ACC112 (cell line): Measurements from ENCODE around the gene GAL3ST2.
"Not testable (repeated sequence)": the region's sequence is repeated elsewhere in the genome, so short reads cannot be mapped to it uniquely, and the experiment has no call there.

Source experiments
- H2AFZ ChIP-seq: fragments of 200-600 bp; sonication (generic); one replicate; pipeline ENCODE4 v1.6.0; 2017; ENCODE audit warnings: antibody characterized with exemption, low read length; ENCODE audit not compliant: unreplicated experiment
- H3K27ac ChIP-seq: fragments of 200-600 bp; sonication (generic); 2 replicates; pipeline ENCODE4 v1.5.1; 2014; ENCODE audit warnings: low read depth, mild to moderate bottlenecking, antibody characterized with exemption, low read length, moderate library complexity
- H3K27me3 ChIP-seq: fragments of 200-600 bp; sonication (generic); 2 replicates; pipeline ENCODE4 v1.6.1; 2014; ENCODE audit warnings: mild to moderate bottlenecking, antibody characterized with exemption, low read length, moderate library complexity, mixed read lengths; ENCODE audit not compliant: insufficient read depth
- H3K36me3 ChIP-seq: fragments of 200-600 bp; sonication (generic); 2 replicates; pipeline ENCODE4 v1.6.1; 2016; ENCODE audit warnings: mild to moderate bottlenecking, antibody characterized with exemption, low read length, moderate library complexity, mixed read lengths; ENCODE audit not compliant: insufficient read depth
- H3K4me1 ChIP-seq: fragments of 200-600 bp; sonication (generic); one replicate; pipeline ENCODE4 v1.6.1; 2016; ENCODE audit warnings: low read length, mixed read lengths; ENCODE audit not compliant: insufficient read depth, unreplicated experiment, control insufficient read depth
- H3K4me3 ChIP-seq: fragments of 200-600 bp; sonication (generic); 2 replicates; pipeline ENCODE4 v1.5.1; 2014; ENCODE audit warnings: mild to moderate bottlenecking, low read depth, low read length
- H3K79me2 ChIP-seq: fragments of 200-600 bp; sonication (generic); one replicate; pipeline ENCODE4 v1.6.0; 2016; ENCODE audit warnings: low read length; ENCODE audit not compliant: control insufficient read depth, unreplicated experiment, insufficient read depth

GAL3ST2 gene

GRCh38 chr2:241833756-241834526 is 57.3 kb downstream of the GAL3ST2 start:
- not testable (repeated sequence) for H3K79me2 ChIP-seq, H3K4me1 ChIP-seq, H2AFZ ChIP-seq, H3K36me3 ChIP-seq, H3K4me3 ChIP-seq
- Histone ChIP-seq H3K27ac (peak overlapping the region; percentile 57), H3K27me3 (peaks cover 37% of the 10 kb centered on the region)

DNA sequence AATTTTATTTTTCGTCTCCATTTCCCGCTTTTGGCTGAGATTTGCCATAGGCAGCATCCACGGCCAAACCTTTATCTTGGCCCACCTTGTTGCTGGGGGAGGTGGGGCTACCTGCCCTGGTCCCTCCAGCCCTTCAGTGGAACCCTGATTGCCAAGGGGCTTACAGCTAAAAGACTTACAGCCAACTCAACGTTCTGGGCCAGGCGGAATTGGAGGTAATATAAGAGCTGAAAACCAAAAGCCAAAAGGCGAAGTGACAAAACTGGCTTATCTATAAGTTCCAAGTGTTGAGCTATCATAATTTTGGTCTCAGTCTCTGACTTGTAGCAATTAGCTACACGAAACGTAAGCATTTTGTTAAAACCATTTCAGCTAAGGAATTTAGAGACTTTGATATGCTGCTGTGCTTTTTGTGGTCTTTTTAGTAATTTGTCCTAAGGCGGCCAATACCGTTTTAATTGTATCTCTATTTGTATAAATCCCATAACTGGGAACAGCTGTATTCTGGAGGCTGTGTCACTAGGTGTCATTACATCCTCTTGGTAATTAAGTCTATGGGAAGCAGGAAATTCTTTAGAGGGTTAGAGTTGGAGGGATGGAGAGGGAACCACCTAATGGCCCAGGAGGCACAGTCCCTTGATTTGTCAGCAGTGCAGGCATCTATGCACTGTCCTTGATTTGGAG is 58.0 kb downstream of the GAL3ST2 start:
- Histone ChIP-seq H3K27me3 (peaks cover 37% of the 10 kb centered on the region), H3K4me1 (peaks cover 6% of the 10 kb centered on the region), H2AFZ (no peak overlapping the region), H3K36me3 (no peaks in the 10 kb centered on the region), H3K4me3 (no peak overlapping the region), H3K79me2 (no peaks in the 10 kb centered on the region), H3K27ac (no peak overlapping the region)

GRCh38 chr2:241835611-241836010 is 59.0 kb downstream of the GAL3ST2 start:
- H3K27me3 ChIP-seq = peaks cover 32% of the 10 kb centered on the region
- H3K4me3 ChIP-seq = no peak overlapping the region
- H2AFZ ChIP-seq = no peak overlapping the region
- no peaks in the 10 kb centered on the region for H3K79me2 ChIP-seq
- H3K36me3 ChIP-seq = no peaks in the 10 kb centered on the region
- peaks cover 6% of the 10 kb centered on the region for H3K4me1 ChIP-seq
- H3K27ac ChIP-seq = no peak overlapping the region

GRCh38 chr2:241836292-241836691 is 59.7 kb downstream of the GAL3ST2 start:
- H3K27ac ChIP-seq = no peak overlapping the region
- no peak overlapping the region for H3K4me3 ChIP-seq
- no peaks in the 10 kb centered on the region for H3K79me2 ChIP-seq
- H3K4me1 ChIP-seq = peaks cover 6% of the 10 kb centered on the region
- peaks cover 32% of the 10 kb centered on the region for H3K27me3 ChIP-seq
- H3K36me3 ChIP-seq = no peaks in the 10 kb centered on the region
- H2AFZ ChIP-seq = no peak overlapping the region

- no peak overlapping the region for H2AFZ ChIP-seq
- no peaks in the 10 kb centered on the region for H3K36me3 ChIP-seq
- H3K79me2 ChIP-seq = no peaks in the 10 kb centered on the region
- H3K27ac ChIP-seq = no peak overlapping the region
- H3K27me3 ChIP-seq = peaks cover 32% of the 10 kb centered on the region
- H3K4me3 ChIP-seq = no peak overlapping the region
- H3K4me1 ChIP-seq = peaks cover 6% of the 10 kb centered on the region
Observed at GRCh38 chr2:241837197-241837965, 60.8 kb downstream of the GAL3ST2 start.

DNA sequence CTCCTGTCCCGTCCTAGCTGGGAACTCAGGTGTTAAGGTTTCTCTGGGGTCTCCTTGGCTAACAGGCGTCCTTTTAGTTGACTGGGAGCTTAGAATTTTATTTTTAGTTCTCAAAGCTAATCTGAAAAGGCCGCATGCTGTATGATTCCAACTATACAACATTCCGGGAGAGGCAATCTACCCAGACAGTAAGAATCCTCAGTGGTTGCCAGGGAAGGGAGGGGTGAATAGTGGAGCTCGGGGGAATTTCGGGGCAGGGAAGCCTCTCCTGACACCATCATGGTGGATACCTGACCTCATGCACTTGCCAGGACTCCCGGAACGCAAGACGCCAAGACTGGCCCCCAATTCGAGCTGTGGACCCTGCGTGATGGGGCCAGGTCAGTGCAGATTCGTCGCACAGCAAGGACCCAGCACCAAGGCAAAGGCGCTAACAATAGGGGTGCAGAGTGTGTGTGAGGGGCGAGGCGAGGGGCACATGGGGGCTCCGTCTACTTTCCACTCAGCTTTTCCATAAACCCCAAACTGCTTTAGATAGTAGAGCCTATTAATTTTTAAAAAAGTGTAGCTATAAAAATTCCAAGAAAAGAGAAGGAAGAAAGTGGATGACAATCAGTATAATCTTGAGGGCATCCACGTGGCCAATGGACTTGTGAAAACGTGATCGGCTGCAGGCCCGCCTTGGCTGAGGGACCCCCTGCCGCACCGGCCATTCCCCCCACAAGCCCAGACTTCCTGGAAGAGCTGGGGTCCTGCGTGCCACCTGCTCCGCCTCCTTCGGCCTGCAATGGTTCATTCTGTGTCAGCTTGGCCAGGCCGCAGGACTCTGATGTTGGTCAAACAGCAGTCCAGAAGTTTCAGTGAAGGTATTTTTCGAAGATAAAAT is 64.8 kb downstream of the GAL3ST2 start:
- Histone ChIP-seq H3K36me3 (no peaks in the 10 kb centered on the region), H3K27ac (no peak overlapping the region), H2AFZ (no peak overlapping the region), H3K27me3 (peaks cover 23% of the 10 kb centered on the region), H3K4me3 (no peak overlapping the region), H3K4me1 (peaks cover 5% of the 10 kb centered on the region), H3K79me2 (no peaks in the 10 kb centered on the region)

DNA sequence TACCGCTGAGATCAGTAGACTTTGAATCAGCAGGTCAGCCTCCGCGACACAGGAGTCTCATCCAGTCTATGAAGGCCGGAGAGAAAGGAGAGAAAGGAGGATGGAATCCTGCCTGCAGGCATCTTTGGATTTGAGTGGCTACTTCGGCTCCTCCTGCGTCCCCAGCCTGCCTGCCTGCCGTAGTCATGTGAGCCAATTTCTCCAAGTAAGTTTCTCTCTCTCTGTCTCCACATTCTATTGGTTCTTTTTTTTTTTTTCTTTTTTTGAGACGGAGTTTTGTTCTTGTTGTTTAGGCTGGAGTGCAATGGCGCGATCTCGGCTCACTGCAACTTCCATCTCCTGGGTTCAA is 65.4 kb downstream of the GAL3ST2 start:
- Histone ChIP-seq H3K27me3 (peaks cover 18% of the 10 kb centered on the region), H2AFZ (no peak overlapping the region), H3K27ac (no peak overlapping the region), H3K4me3 (no peak overlapping the region), H3K79me2 (no peaks in the 10 kb centered on the region), H3K36me3 (no peaks in the 10 kb centered on the region), H3K4me1 (peaks cover 5% of the 10 kb centered on the region)

- H3K79me2 ChIP-seq = no peaks in the 10 kb centered on the region
- H3K27ac ChIP-seq = no peak overlapping the region
- no peak overlapping the region for H2AFZ ChIP-seq
- H3K4me1 ChIP-seq = peaks cover 5% of the 10 kb centered on the region
- H3K36me3 ChIP-seq = no peaks in the 10 kb centered on the region
- H3K27me3 ChIP-seq = peaks cover 11% of the 10 kb centered on the region
- H3K4me3 ChIP-seq = no peak overlapping the region
Observed at GRCh38 chr2:241842620-241843211, 66.1 kb downstream of the GAL3ST2 start.

- peaks cover 5% of the 10 kb centered on the region for H3K4me1 ChIP-seq
- no peak overlapping the region for H2AFZ ChIP-seq
- no peak overlapping the region for H3K27ac ChIP-seq
- peaks cover 3% of the 10 kb centered on the region for H3K27me3 ChIP-seq
- no peaks in the 10 kb centered on the region for H3K36me3 ChIP-seq
- no peak overlapping the region for H3K4me3 ChIP-seq
- H3K79me2 ChIP-seq = no peaks in the 10 kb centered on the region
Observed at GRCh38 chr2:241843321-241844065, 66.9 kb downstream of the GAL3ST2 start.
